Coronary artery (tissue), 2 donors: ENCODE data around the gene MAPT.

Source experiments
- DNase-seq: peaks from one replicate; pipeline ENCODE4 v3.0.0-alpha.2; 2017; ENCODE audit warnings: low spot score
- H3K27ac ChIP-seq, 2 donors: fragments of 200-600 bp; sonication (generic); one replicate each; pipeline ENCODE4 v1.5.1; 2016 to 2019
- H3K4me3 ChIP-seq: fragments of 200-600 bp; sonication (generic); 2 replicates; pipeline ENCODE4 v1.5.1; 2016; ENCODE audit warnings: mild to moderate bottlenecking, moderate library complexity
- TF ChIP-seq, protein P1 (sequence below): fragments of 200-600 bp; sonication (generic); IDR thresholded peaks from one replicate; pipeline ENCODE4 v1.5.1; 2019; ENCODE audit warnings: antibody characterized with exemption

The MAPT gene

GRCh38 chr17:46032909-46033308 is 138.6 kb downstream of the MAPT start:
- H3K27ac ChIP-seq, result no peak overlapping the region
- DNase-seq, result no peak
- TF ChIP-seq, protein P1, sequence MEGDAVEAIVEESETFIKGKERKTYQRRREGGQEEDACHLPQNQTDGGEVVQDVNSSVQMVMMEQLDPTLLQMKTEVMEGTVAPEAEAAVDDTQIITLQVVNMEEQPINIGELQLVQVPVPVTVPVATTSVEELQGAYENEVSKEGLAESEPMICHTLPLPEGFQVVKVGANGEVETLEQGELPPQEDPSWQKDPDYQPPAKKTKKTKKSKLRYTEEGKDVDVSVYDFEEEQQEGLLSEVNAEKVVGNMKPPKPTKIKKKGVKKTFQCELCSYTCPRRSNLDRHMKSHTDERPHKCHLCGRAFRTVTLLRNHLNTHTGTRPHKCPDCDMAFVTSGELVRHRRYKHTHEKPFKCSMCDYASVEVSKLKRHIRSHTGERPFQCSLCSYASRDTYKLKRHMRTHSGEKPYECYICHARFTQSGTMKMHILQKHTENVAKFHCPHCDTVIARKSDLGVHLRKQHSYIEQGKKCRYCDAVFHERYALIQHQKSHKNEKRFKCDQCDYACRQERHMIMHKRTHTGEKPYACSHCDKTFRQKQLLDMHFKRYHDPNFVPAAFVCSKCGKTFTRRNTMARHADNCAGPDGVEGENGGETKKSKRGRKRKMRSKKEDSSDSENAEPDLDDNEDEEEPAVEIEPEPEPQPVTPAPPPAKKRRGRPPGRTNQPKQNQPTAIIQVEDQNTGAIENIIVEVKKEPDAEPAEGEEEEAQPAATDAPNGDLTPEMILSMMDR, result no peak
- no peak overlapping the region for H3K4me3 ChIP-seq

GRCh38 chr17:46033392-46033791 is 139.0 kb downstream of the MAPT start:
- TF ChIP-seq, protein P1, result no peak
- no peak for DNase-seq
- H3K27ac ChIP-seq, result no peak overlapping the region
- H3K4me3 ChIP-seq, result no peak overlapping the region

- Histone ChIP-seq H3K4me3 (no peak overlapping the region), H3K27ac (no peak overlapping the region)
- TF ChIP-seq, protein P1, result no peak
- no peak for DNase-seq
Observed at GRCh38 chr17:46035112-46035818, 140.9 kb downstream of the MAPT start.

GRCh38 chr17:46036491-46036890 is 142.1 kb downstream of the MAPT start:
- Histone ChIP-seq H3K27ac (no peak overlapping the region), H3K4me3 (no peak overlapping the region)
- no peak for DNase-seq
- TF ChIP-seq, protein P1, result no peak

DNA sequence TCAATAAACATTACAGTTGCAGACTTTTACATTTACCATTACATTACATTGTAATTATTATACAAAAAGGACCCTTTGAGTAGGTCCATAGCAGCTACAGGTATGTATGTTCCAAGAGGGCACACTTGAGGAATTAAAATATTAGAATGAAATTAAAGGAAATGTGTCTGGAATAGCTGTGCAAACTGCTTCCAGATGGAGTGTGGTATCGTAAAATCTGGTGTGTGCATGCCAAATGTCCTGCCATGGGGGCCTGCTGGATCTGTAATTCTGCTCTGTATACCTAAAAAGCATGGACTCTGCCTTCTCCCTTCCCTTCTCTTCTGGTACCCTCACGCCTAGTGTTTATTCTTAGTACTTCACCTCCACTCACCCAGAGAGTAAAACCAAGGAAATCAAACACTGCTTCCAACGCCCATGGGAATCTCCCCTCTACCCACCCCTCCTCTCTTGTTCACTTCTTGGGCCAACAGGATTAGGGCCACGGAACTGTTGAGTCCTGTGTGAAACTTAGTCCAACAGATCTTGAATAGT is 143.4 kb downstream of the MAPT start:
- Histone ChIP-seq H3K27ac (no peak overlapping the region), H3K4me3 (no peak overlapping the region)
- DNase-seq, result no peak
- TF ChIP-seq, protein P1, result no peak

- DNase-seq, result no peak
- TF ChIP-seq, protein P1, result no peak
- no peak overlapping the region for H3K27ac ChIP-seq
- no peak overlapping the region for H3K4me3 ChIP-seq
Observed at GRCh38 chr17:46038414-46038813, 144.1 kb downstream of the MAPT start.

GRCh38 chr17:46038937-46039336 is 144.6 kb downstream of the MAPT start:
- DNase-seq, result no peak
- TF ChIP-seq, protein P1, result no peak
- Histone ChIP-seq H3K27ac (no peak overlapping the region), H3K4me3 (no peak overlapping the region)
